ENCODE measurements around the gene ZNF117.
"Not testable (repeated sequence)": the region's sequence is repeated elsewhere in the genome, so short reads cannot be mapped to it uniquely, and the experiment has no call there.

Gene ZNF117
- long read RNA-seq, donor 1, full-length matches to known transcripts = 6 of 6 reads
- long read RNA-seq, donor 1, partial matches to known transcripts = 0 of 6 reads
- long read RNA-seq, donor 1, other reads (novel, unspliced or antisense) = 0 of 6 reads
- long read RNA-seq, donor 2, full-length matches to known transcripts = 2 of 2 reads
- long read RNA-seq, donor 2, partial matches to known transcripts = 0 of 2 reads
- long read RNA-seq, donor 2, other reads (novel, unspliced or antisense) = 0 of 2 reads
- long read RNA-seq, donor 3, full-length matches to known transcripts = 4 of 4 reads
- long read RNA-seq, donor 3, partial matches to known transcripts = 0 of 4 reads
- long read RNA-seq, donor 3, other reads (novel, unspliced or antisense) = 0 of 4 reads
- long read RNA-seq, donor 4, full-length matches to known transcripts = 10 of 10 reads
- long read RNA-seq, donor 4, partial matches to known transcripts = 0 of 10 reads
- long read RNA-seq, donor 4, other reads (novel, unspliced or antisense) = 0 of 10 reads
- long read RNA-seq, donor 5, full-length matches to known transcripts = 6 of 26 reads
- long read RNA-seq, donor 5, partial matches to known transcripts = 15 of 26 reads
- long read RNA-seq, donor 5, other reads (novel, unspliced or antisense) = 5 of 26 reads
- long read RNA-seq, donor 6, full-length matches to known transcripts = 5 of 11 reads
- long read RNA-seq, donor 6, partial matches to known transcripts = 0 of 11 reads
- long read RNA-seq, donor 6, other reads (novel, unspliced or antisense) = 6 of 11 reads
- long read RNA-seq, donor 7, full-length matches to known transcripts = 5 of 81 reads
- long read RNA-seq, donor 7, partial matches to known transcripts = 60 of 81 reads
- long read RNA-seq, donor 7, other reads (novel, unspliced or antisense) = 16 of 81 reads
- long read RNA-seq, donor 8, full-length matches to known transcripts = 4 of 4 reads
- long read RNA-seq, donor 8, partial matches to known transcripts = 0 of 4 reads
- long read RNA-seq, donor 8, other reads (novel, unspliced or antisense) = 0 of 4 reads

GRCh38 chr7:64990936-64991335 is at the start of gene ZNF117:
Gene ZNF117, minus strand, starts transcription at chr7:64991036.
- DNase-seq = no peak

DNA sequence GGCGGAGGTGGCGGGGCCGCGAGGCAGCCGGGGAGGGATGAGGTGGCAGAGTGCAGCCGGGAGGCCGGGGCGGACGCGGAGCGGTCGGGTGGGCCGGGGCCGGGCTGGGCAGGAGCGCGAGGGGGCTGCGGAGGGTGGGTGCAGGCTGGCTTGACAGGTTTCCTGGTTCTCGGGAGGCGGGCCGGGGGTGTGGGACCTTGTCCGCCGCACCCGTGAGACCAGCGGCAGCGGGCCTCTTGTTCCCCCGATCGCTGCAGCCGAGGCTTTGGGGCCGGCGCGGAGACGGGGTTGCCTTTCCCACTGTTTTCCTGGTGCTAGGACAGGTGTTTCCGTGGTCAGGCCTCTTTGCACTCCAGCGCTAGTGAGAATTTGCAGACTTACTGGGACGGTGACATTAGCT is 47.9 kb upstream of the ZNF117 start:
- DNase-seq = peak; percentile 67

GRCh38 chr7:65037740-65038688 is 47.2 kb upstream of the ZNF117 start:
- peak; percentile 85 for DNase-seq

GRCh38 chr7:65036526-65036925 is 45.7 kb upstream of the ZNF117 start:
- DNase-seq = not testable (repeated sequence)

DNA sequence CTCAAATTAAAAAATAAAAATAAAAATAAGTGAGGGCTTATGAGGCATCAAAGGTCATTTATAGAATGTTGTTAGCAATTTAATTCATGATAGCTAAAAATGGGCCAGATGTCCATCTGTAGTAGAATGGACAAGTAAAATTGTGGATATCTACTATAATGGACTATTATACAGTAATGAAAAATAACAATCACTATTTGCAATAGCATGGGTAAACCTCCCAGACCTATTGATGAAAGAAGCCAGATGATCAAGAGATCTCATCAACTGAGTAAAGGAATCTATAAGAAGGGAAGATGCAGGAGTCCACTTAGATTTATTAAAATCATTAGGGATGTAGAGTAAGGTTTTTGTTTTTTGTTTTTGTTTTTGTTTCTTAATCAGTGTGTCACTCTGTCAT is 44.6 kb upstream of the ZNF117 start:
- DNase-seq = not testable (repeated sequence)

- not testable (repeated sequence) for DNase-seq
Measured at GRCh38 chr7:65034120-65034782, 43.4 kb upstream of the ZNF117 start.

DNA sequence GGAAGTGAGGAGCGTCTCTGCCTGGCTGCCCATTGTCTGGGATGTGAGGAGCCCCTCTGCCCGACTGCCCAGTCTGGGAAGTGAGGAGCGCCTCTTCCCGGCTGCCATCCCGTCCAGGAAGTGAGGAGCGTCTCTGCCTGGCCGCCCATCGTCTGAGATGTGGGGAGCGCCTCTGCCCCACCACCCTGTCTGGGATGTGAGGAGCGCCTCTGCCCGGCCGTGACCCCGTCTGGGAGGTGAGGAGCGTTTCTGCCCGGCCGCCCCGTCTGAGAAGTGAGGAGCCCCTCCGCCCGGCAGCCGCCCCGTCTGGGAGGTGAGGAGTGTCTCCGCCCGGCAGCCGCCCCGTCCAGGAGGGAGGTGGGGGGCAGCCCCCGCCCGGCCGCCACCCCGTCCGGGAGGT is 42.6 kb upstream of the ZNF117 start:
- not testable (repeated sequence) for DNase-seq

GRCh38 chr7:65025023-65025422 is 34.2 kb upstream of the ZNF117 start:
- DNase-seq = not testable (repeated sequence)

DNA sequence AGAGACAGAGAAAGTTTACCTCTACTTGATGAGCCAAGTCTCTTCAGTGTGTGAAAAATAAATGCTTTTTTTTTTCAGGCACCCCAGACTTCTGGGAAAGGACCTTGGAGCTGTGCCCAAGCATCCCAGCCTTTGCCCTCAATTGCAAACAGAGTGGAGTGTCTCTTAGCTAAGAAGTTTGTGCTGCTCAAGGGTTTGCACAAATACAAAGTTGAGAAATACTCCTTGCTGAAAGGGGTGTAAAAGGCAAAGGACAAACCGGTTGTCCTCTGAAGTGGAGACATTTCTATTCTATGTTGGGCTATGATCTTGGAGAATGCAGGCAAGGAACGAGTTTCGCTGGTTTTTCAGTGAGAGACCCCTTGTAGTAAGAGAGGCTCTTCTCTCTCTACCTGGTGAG is 30.1 kb upstream of the ZNF117 start:
- DNase-seq = not testable (repeated sequence)

DNA sequence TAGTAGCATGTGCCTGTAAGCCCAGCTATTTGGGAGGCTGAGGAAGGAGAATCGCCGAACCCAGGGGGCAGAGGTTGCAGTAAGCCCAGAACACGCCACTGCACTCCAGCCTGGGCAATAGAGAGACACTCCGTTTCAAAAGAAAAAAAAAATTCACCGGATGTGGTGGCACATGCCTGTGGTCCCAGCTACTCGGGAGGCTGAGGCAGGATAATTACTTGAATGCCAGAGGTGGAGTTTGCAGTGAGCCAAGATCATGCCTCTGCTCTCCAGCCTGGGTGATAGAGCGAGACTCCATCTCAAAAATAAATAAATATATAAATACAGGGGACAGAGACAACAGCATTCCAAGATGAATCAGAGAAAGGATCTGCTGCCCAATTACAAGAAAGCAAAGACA is 19.0 kb upstream of the ZNF117 start:
- DNase-seq = not testable (repeated sequence)

DNA sequence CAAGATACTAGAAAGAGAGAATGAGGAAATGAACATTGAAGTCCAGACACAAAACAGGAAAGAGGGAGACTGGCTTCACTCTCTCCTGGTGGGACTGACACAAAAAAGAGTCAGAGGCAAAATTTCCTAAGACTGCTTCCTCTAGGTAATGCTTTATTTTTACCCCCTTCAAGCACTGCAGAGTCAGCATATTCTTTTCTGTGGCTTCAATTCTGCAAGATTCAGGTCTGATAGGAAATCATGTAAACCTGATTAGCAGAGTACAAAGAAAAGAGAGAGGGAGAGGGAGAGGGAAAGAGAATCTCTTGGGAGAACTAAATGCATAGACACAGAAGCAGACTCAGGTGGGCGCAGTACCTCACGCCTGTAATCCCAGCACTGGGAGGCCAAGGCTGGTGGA is 18.6 kb upstream of the ZNF117 start:
- not testable (repeated sequence) for DNase-seq

DNA sequence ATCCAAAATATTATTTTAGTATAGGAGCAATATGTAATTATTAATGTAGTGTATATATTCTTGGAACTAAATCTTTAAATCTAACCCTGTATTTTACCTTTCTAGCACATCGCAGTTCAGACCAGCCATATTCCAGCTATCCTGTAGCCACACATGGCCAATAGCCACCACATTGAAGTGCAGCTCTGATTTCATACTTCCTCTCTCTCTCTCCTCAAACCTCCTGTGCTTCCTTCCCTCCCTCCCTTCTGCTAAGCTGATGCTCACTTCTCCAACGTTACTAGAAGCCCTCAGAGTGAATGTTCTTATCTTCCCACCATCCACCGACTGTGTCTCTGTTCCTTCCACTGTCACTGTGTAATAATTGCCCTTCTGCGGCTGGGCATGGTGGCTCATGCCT is 16.2 kb upstream of the ZNF117 start:
- not testable (repeated sequence) for DNase-seq

GRCh38 chr7:65006094-65006992 is 15.5 kb upstream of the ZNF117 start, which contains the start of gene ERV3-1:
Gene ERV3-1, minus strand, starts transcription at chr7:65006687. Its CDS starts 13,661 bp downstream, at chr7:64993026.
- peak; percentile 97 for DNase-seq

DNA sequence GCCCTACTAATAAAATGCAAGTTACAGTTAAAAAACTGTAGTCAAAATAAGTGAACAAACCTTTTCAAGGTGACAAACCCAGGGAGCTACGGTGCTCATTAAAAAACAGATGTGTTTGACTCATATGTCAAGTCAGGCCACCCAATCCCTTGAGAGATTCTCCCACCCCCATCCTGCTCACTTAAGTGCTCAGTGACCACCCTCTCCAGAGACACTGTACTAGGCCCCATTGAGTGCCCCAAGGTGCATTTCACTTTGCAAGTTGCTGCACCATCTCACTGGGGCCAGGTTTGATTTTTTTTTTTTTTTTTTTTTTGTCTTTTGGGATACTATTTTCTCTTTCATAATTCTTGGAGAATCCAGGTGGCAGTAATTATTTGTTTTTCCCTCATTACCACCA is 13.7 kb upstream of the ZNF117 start:
- no peak for DNase-seq

DNA sequence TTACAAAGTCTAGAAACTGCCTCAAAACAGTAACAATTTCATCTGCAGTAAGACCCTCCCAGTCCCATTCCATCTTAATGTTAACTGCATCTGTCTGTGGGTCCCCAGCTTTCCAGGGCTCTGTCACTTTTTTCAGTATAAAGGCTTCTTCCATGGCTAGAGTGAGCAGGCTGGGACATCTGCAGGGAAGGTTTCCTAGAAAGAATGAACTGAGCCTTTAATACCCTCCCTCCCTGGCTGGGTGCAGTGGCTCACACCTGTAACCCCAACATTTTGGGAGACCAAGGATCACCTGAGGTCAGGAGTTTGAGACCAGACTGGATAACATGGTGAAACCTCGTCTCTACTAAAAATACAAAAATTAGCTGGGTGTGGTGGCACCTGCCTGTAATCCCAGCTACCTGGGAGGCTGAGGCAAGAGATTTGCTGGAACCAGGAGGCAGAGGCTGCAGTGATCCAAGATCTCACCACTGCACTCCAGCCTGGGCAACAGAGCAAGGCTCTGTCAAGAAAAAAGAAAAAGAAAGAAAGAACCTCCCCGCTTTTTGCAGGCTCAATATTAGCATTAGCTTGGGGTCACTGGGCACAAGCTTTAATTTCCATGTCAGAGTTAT is 12.2 kb upstream of the ZNF117 start:
- no peak for DNase-seq

- no peak for DNase-seq
Measured at GRCh38 chr7:65001291-65001814, 10.5 kb upstream of the ZNF117 start.

DNA sequence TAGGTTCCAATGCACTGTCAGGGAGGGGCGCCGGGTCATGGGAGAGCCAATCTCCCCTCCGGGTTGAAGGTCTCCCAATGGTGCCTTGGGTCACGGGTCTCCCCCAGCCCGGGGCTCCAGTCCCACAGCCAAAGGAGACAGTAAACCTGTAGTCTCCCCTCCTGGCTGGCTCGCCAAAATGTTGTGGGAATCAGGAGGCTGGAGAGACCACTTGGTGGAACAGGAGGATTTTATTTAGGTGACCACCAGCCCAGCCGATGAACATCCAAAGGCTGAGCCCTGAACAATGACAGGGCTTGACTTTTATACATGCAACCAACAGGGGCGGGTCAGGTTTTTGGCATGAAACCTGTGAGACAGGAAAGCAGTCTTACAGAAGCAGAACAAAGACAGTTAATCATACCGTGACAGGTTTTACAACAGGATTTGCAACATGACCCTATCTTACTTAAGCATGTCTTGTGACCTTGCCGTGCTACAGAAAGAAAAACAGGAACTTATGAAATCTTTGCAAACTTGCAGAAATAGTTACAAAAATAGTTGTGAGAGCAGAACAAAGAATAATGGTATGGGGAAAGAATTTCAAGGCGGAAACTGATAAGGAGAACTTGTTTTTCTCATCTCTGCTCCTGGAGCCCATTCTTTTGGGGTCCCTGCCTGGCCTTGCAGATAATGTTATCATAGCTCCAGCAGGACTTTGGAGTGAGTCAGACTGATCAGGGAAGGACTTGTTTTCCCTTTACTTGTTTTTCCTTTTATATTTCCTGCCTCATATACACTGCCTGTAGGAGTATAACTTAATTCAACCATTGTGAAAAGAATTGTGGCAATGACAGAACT is 8.5 kb upstream of the ZNF117 start:
- DNase-seq = no peak

DNA sequence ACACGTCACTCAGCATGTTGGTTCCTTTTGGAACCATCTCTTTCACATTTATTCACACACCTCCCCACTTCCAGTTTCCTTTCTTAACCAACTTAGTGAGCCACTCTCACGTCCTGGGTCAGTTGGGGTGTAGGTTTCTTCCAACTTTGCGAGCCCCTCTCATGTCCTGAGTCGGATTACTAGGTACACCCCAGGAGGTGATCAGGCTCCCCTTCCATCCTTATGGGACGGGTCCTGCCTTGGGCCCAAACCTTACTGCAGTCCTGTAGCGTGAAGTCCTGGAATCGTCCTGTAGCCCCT is 8.0 kb upstream of the ZNF117 start:
- no peak for DNase-seq
